HepG2 (cell line): ENCODE measurements around the gene CLVS2. TPM values are rescaled to one million over a fixed set of nuclear protein-coding genes. Genes with fewer than 3 reads are reported as not detected.

Experiments
- ATAC-seq: fragments of 200-7000 bp; cut with Tn5 transposase; 3 replicates; pipeline ENCODE4 v1.9.1; 2020; ENCODE audit warnings: mild to moderate bottlenecking, moderate library complexity
- BruUV-seq: library from RNA; stranded (reverse); fragments of 400-500 nt; replicated peaks from 2 replicates; lab custom pipeline; 2021; lab: Mats Ljungman, UMichigan
- CTCF ChIA-PET: fragments of 300-600 bp; formaldehyde crosslinking; extraction: SDS; loops from one replicate; lab custom pipeline; 2021; ENCODE audit warnings: low total read pairs, inconsistent platforms, low intra/inter-chr PET ratio; lab: Yijun Ruan, JAX
- POLR2A ChIA-PET: fragments of 350-600 bp; sonication (Branson Sonifier 250); formaldehyde crosslinking; loops from one replicate; lab custom pipeline; 2020; ENCODE audit warnings: antibody characterized with exemption, inconsistent platforms; lab: Yijun Ruan, JAX
- DNase-seq: peaks from one replicate; pipeline ENCODE4 v3.0.0-alpha.2; 2015; ENCODE audit warnings: low spot score
- FAIRE-seq: peaks from 3 replicates; lab custom pipeline; 2011; peaks lifted over from hg19 to GRCh38; lab: Jason Lieb, UNC
- H2AFZ ChIP-seq: one replicate; pipeline ENCODE4 v1.6.1; 2011; ENCODE audit warnings: low read length, inconsistent platforms
- H3K27ac ChIP-seq: fragments of 300-600 bp; 3 replicates; pipeline ENCODE4 v1.8.0; 2011; ENCODE audit warnings: mixed run types, mild to moderate bottlenecking, mixed read lengths, low read length, inconsistent platforms; ENCODE audit not compliant: insufficient read depth; ENCODE audit errors: extremely low read length
- H3K27me3 ChIP-seq, 2 experiments: fragments of 200-600 bp in 1 of 2; 2 replicates in 1 of 2; 3 replicates in 1 of 2; pipeline versions ENCODE4 v1.6.0 to v1.8.0; 2011; ENCODE audit warnings: low read length in 2 of 2, mild to moderate bottlenecking in 2 of 2, moderate library complexity in 2 of 2, inconsistent platforms in 1 of 2; ENCODE audit not compliant: insufficient read depth in 2 of 2, control insufficient read depth in 1 of 2
- H3K36me3 ChIP-seq, 2 experiments: fragments of 200-600 bp in 1 of 2; replicated peaks in 1 of 2; 2 replicates in 1 of 2; 3 replicates in 1 of 2; pipeline versions ENCODE4 v1.5.1 to v1.8.0; 2011; ENCODE audit warnings: low read length in 2 of 2, inconsistent platforms in 1 of 2; ENCODE audit not compliant: insufficient read depth in 2 of 2, control insufficient read depth in 1 of 2
- H3K4me1 ChIP-seq: 2 replicates; pipeline ENCODE4 v1.5.1; 2012; ENCODE audit warnings: low read length, inconsistent platforms; ENCODE audit not compliant: insufficient read depth
- H3K4me2 ChIP-seq: 2 replicates; pipeline ENCODE4 v1.6.0; 2011; ENCODE audit warnings: low read depth, low read length, inconsistent platforms
- H3K4me3 ChIP-seq, 3 experiments: fragments of 200-600 bp in 1 of 3; sonication (generic), shearing (Covaris generic) in 1 of 3; replicated peaks in 1 of 3; 2 replicates each; pipeline ENCODE4 v1.5.1; 2011 to 2016; ENCODE audit warnings: low read length in 3 of 3, inconsistent platforms in 2 of 3, low read depth in 2 of 3, mild to moderate bottlenecking in 2 of 3, control low read depth in 1 of 3, mixed read lengths in 1 of 3; ENCODE audit not compliant: insufficient read depth in 1 of 3
- H3K79me2 ChIP-seq: one replicate; pipeline ENCODE4 v1.6.1; 2011; ENCODE audit warnings: low read length, inconsistent platforms; ENCODE audit not compliant: insufficient read depth
- H3K9ac ChIP-seq: 2 replicates; pipeline ENCODE4 v1.6.0; 2011; ENCODE audit warnings: mild to moderate bottlenecking, low read depth, low read length, inconsistent platforms; ENCODE audit not compliant: insufficient read depth
- H3K9me3 ChIP-seq: 2 replicates; pipeline ENCODE4 v1.5.1; 2012; ENCODE audit warnings: mild to moderate bottlenecking, low read length
- H4K20me1 ChIP-seq: 2 replicates; pipeline ENCODE4 v1.6.0; 2011; ENCODE audit warnings: inconsistent platforms, mild to moderate bottlenecking, low read length, moderate library complexity; ENCODE audit not compliant: insufficient read depth
- HBP1 ChIP-seq: IDR thresholded peaks from 2 replicates; pipeline ENCODE4 v1.6.1; 2016; ENCODE audit warnings: low read depth, control low read depth
- LBX2 ChIP-seq: sonication (generic); formaldehyde crosslinking; IDR thresholded peaks from 2 replicates; pipeline ENCODE4 v1.5.0; 2020; ENCODE audit warnings: missing genetic modification reagents, mild to moderate bottlenecking, borderline replicate concordance
- MBD4 ChIP-seq: IDR thresholded peaks from 2 replicates; pipeline ENCODE4 v1.6.1; 2012; ENCODE audit warnings: low read length, inconsistent platforms, borderline replicate concordance
- NFYC ChIP-seq: IDR thresholded peaks from 2 replicates; pipeline ENCODE4 v1.6.1; 2016; ENCODE audit warnings: missing genetic modification reagents, missing compliant biosample characterization
- RAD21 ChIP-seq: fragments of 450-650 bp; formaldehyde crosslinking; IDR thresholded peaks from 2 replicates; pipeline ENCODE4 v1.5.0; 2020; ENCODE audit warnings: mild to moderate bottlenecking
- SIX1 ChIP-seq: sonication (generic); formaldehyde crosslinking; IDR thresholded peaks from 2 replicates; pipeline ENCODE4 v1.4.0; 2020; ENCODE audit warnings: missing genetic modification reagents, borderline replicate concordance
- SYNCRIP ChIP-seq: fragments of 200-400 bp; formaldehyde crosslinking; IDR thresholded peaks from 2 replicates; pipeline ENCODE4 v1.6.1; 2018; ENCODE audit warnings: mild to moderate bottlenecking, low read depth, low read length; ENCODE audit not compliant: insufficient read depth
- TCF7L2 ChIP-seq: IDR thresholded peaks from 2 replicates; pipeline ENCODE4 v1.6.1; 2011; ENCODE audit warnings: mild to moderate bottlenecking, low read depth, low read length, moderate library complexity
- ZBTB33 ChIP-seq: sonication (generic); formaldehyde crosslinking; IDR thresholded peaks from 2 replicates; pipeline ENCODE4 v1.4.0; 2020; ENCODE audit warnings: missing genetic modification reagents
- ZFP82 ChIP-seq: sonication (generic); formaldehyde crosslinking; IDR thresholded peaks from 2 replicates; pipeline ENCODE4 v1.5.1; 2020; ENCODE audit warnings: mild to moderate bottlenecking, missing genetic modification reagents, borderline replicate concordance
- ZNF382 ChIP-seq: sonication (generic); formaldehyde crosslinking; IDR thresholded peaks from 2 replicates; pipeline ENCODE4 v1.5.0; 2020; ENCODE audit warnings: missing genetic modification reagents, mild to moderate bottlenecking, borderline replicate concordance
- ZNF460 ChIP-seq: sonication (generic); formaldehyde crosslinking; IDR thresholded peaks from 2 replicates; pipeline ENCODE4 v1.5.1; 2020; ENCODE audit warnings: missing genetic modification reagents, mild to moderate bottlenecking, borderline replicate concordance
- ZNF562 ChIP-seq: sonication (generic); formaldehyde crosslinking; IDR thresholded peaks from 2 replicates; pipeline ENCODE4 v1.8.0; 2022; ENCODE audit warnings: missing genetic modification reagents, borderline replicate concordance
- ZNF720 ChIP-seq: sonication (generic); formaldehyde crosslinking; IDR thresholded peaks from 2 replicates; pipeline ENCODE4 v1.4.0; 2020; ENCODE audit warnings: missing genetic modification reagents
- ZZZ3 ChIP-seq: sonication (generic); formaldehyde crosslinking; IDR thresholded peaks from 2 replicates; pipeline ENCODE4 v1.4.0; 2020; ENCODE audit warnings: missing genetic modification reagents, mild to moderate bottlenecking, borderline replicate concordance
- in situ Hi-C: cut with HindIII; loops from 2 replicates; pipeline ENCODE4 v1.10.0; 2017; ENCODE audit warnings: low pct_unique_long_range_greater_than_20kb; ENCODE audit not compliant: extremely low pct_ligation_motif_present
- intact Hi-C: fragments of 100-400 bp; cut with micrococcal nuclease; formaldehyde crosslinking; loops from one replicate; pipeline ENCODE4 v1.10.0; 2022; ENCODE audit not compliant: unreplicated experiment
- polyA plus RNA-seq, 8 experiments: library from polyadenylated mRNA; depleted of rRNA in 3 of 8; stranded (reverse) in 7 of 8; unstranded in 1 of 8; fragments of >200 nt; fragmentation: Illumina TruSeq in 4 of 8; extraction: Trizol in 4 of 8; gene quantifications; 2 replicates each; pipeline versions ENCODE4 v1.2.1 to v1.2.3, GENCODE V29; 2011 to 2016; ENCODE audit warnings: low read depth in 4 of 8, missing spikeins in 1 of 8, mixed read lengths in 1 of 8; ENCODE audit not compliant: insufficient read depth in 1 of 8
- total RNA-seq, 5 experiments: library from RNA; depleted of rRNA; stranded (reverse); fragments of >200 nt; fragmentation: Illumina TruSeq; extraction: Trizol; gene quantifications; 2 replicates each; pipeline ENCODE4 v1.2.3, GENCODE V29; 2016; ENCODE audit warnings: low read depth in 1 of 5

Gene CLVS2
- total and polyA plus RNA-seq, 2 of the 13 experiments (the other 11 are each of a cell fraction or from before 2014, with no cell fraction given): not detected

DNA sequence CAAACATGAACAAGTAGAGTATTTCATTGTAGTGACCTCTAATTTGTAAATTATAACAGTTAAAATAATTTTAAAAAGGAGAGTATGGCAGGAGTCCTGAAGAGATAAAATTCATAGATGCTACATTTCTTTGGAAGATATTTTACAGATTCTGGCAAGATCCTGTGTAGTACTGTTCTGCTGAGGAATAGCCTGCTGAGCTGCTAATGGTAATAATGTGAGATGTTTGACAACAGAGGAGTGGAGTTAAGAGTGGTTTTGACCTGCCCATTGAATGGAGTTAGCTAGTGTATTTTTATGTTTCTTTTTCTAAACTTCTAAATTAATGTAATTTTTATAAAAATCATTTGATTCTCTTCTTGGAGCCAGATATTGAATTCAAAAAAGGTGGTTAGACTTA, 11.8 kb downstream of the CLVS2 start:
- no peak overlapping the region for H2AFZ ChIP-seq
- intact Hi-C loops: no loop called here
- H3K27me3 ChIP-seq: no peaks in the 10 kb centered on the region
- BruUV-seq: no TSS peak
- H3K4me1 ChIP-seq: no peaks in the 10 kb centered on the region
- POLR2A ChIA-PET: no interaction called here
- H3K9me3 ChIP-seq: no peaks in the 10 kb centered on the region
- H3K27ac ChIP-seq: no peak overlapping the region
- ATAC-seq (no peak), FAIRE-seq (no peak)
- no peak overlapping the region for H3K9ac ChIP-seq
- CTCF ChIA-PET: no interaction called here
- TF ChIP-seq SYNCRIP: no peak
- no peak for TF ChIP-seq ZNF562 (CRISPR knock-in tag)
- TF ChIP-seq LBX2: no peak
- TF ChIP-seq TCF7L2: no peak
- no peak for TF ChIP-seq SIX1 (CRISPR knock-in tag)
- TF ChIP-seq ZBTB33 (CRISPR knock-in tag): no peak
- TF ChIP-seq HBP1: no peak
- TF ChIP-seq MBD4: no peak
- no peak for TF ChIP-seq NFYC
- no peak for TF ChIP-seq ZNF460
- no peak for TF ChIP-seq RAD21
- TF ChIP-seq ZNF382 (CRISPR knock-in tag): no peak
- TF ChIP-seq ZNF720 (CRISPR knock-in tag): no peak
- no peak for TF ChIP-seq ZFP82 (CRISPR knock-in tag)
- TF ChIP-seq ZZZ3: no peak
- TF ChIP-seq, all 625 proteins: peak for 0
- Histone ChIP-seq H3K4me3 (no peak overlapping the region), H3K79me2 (no peaks in the 10 kb centered on the region), H3K36me3 (no peaks in the 10 kb centered on the region), H4K20me1 (no peaks in the 10 kb centered on the region), H3K4me2 (no peak overlapping the region)
- in situ Hi-C loops: no loop called here
- DNase-seq: no peak
